ENCODE measurements around the gene SLC35F6.

DNA sequence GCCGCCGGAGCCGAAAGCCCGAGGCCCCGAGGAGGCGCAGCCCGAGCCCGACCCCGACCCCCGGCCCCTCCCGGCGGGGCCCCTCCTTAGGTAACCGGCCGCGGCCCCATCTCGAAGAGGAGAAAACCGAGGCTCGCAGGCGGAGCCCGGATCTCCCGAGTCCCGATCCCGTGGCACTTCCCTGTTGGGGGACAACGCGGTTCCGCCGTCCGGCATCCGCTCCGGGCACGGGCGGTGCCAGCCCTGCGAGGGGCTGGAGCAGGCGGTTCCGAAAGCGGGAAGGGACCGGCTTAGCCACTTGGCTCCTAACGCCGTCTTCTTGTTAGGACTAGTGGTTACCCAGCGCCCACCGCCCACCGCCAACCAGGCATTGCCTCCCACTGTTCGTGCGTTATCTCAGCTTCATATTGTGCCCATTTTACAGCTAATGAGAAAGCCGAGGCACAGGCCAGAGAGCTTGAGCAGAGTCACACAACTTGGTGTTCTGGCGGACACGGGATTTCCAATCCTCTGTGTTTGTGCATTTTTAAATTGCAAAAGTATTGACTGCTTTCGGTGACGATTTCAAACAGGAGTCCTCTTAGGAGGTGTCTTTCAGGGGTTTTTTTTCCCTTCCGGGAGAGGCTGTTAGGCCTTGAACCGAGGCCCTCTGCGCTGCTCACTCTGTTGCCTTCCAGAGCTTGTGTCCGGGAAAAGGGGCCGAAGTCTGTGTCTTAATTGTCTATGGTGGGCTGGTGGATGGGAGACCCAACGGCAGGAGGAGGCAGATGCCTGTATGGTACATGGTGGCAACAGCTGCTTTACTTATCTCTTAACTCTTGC lies 22.3 kb downstream of the SLC35F6 start:
- TF ChIP-seq, protein P1, sequence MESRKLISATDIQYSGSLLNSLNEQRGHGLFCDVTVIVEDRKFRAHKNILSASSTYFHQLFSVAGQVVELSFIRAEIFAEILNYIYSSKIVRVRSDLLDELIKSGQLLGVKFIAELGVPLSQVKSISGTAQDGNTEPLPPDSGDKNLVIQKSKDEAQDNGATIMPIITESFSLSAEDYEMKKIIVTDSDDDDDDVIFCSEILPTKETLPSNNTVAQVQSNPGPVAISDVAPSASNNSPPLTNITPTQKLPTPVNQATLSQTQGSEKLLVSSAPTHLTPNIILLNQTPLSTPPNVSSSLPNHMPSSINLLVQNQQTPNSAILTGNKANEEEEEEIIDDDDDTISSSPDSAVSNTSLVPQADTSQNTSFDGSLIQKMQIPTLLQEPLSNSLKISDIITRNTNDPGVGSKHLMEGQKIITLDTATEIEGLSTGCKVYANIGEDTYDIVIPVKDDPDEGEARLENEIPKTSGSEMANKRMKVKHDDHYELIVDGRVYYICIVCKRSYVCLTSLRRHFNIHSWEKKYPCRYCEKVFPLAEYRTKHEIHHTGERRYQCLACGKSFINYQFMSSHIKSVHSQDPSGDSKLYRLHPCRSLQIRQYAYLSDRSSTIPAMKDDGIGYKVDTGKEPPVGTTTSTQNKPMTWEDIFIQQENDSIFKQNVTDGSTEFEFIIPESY (IDR thresholded peaks at IDR 0.05): no peak
- no peak for TF ChIP-seq RAD21 (IDR thresholded peaks at IDR 0.05)
